GM21526 (cell line): ENCODE results near the gene IER5.
"Not testable (repeated sequence)": the region's sequence is repeated elsewhere in the genome, so short reads cannot be mapped to it uniquely, and the experiment has no call there.

Experiments used
- ATAC-seq: cut with Tn5 transposase; IDR thresholded peaks from one replicate; pipeline ENCODE4 v1.9.1; 2021; ENCODE audit warnings: moderate library complexity; ENCODE audit not compliant: unreplicated experiment, low FRiP score

The IER5 gene

GRCh38 chr1:181111559-181111958 lies 23.1 kb downstream of the IER5 start:
- ATAC-seq: no peak

GRCh38 chr1:181112071-181112929 lies 23.8 kb downstream of the IER5 start:
- no peak for ATAC-seq

- no peak for ATAC-seq
These were observed 24.6 kb downstream of the IER5 start for GRCh38 chr1:181113059-181113641.

GRCh38 chr1:181114574-181115367 lies 26.3 kb downstream of the IER5 start:
- ATAC-seq: no peak

- no peak for ATAC-seq
These were observed 26.8 kb downstream of the IER5 start for GRCh38 chr1:181115368-181115684.

GRCh38 chr1:181115971-181116370 lies 27.5 kb downstream of the IER5 start:
- not testable (repeated sequence) for ATAC-seq

- ATAC-seq: no peak
These were observed 28.4 kb downstream of the IER5 start for GRCh38 chr1:181116819-181117390.

GRCh38 chr1:181117648-181118449 lies 29.3 kb downstream of the IER5 start:
- ATAC-seq: no peak

GRCh38 chr1:181119093-181119989 lies 30.8 kb downstream of the IER5 start:
- ATAC-seq: no peak

GRCh38 chr1:181120924-181121323 lies 32.4 kb downstream of the IER5 start:
- ATAC-seq: no peak

- ATAC-seq: no peak
These were observed 33.0 kb downstream of the IER5 start for GRCh38 chr1:181121498-181121897.

GRCh38 chr1:181122222-181122621 lies 33.7 kb downstream of the IER5 start:
- no peak for ATAC-seq

- ATAC-seq: no peak
These were observed 34.7 kb downstream of the IER5 start for GRCh38 chr1:181123173-181123572.

GRCh38 chr1:181124291-181124751 lies 35.8 kb downstream of the IER5 start:
- ATAC-seq: no peak

- ATAC-seq: no peak
These were observed 37.8 kb downstream of the IER5 start for GRCh38 chr1:181126289-181126688.

GRCh38 chr1:181126871-181127587 lies 38.5 kb downstream of the IER5 start:
- ATAC-seq: no peak

- no peak for ATAC-seq
These were observed 39.5 kb downstream of the IER5 start for GRCh38 chr1:181127898-181128453.
